Omental fat pad (tissue), 4 donors: ENCODE data around the gene AIDA. TPM values are rescaled to one million over a fixed set of nuclear protein-coding genes. Genes with fewer than 3 reads are reported as not detected.

ENCODE experiments used
- ATAC-seq: fragments of 150-250 bp; one replicate; pipeline ENCODE4 v1.9.1; 2016; ENCODE audit warnings: mild to moderate bottlenecking, moderate library complexity; ENCODE audit not compliant: low FRiP score
- DNase-seq: peaks from one replicate; pipeline ENCODE4 v3.0.0-alpha.2; 2019; ENCODE audit warnings: low spot score
- total RNA-seq, 4 donors: library from RNA; depleted of rRNA; stranded (reverse); fragments of >200 nt; gene quantifications; one replicate each; pipeline ENCODE4 v1.1.0, GENCODE V29; 2016
- TF ChIP-seq, protein P1 (sequence below), 3 donors: fragments of 450-650 bp; IDR thresholded peaks; one replicate each; pipeline ENCODE4 v1.5.1; 2016 to 2017; ENCODE audit warnings: antibody characterized with exemption in 3 of 3, mild to moderate bottlenecking in 3 of 3, moderate library complexity in 2 of 3

The AIDA gene
- total RNA-seq, 4 donors from 2014 or later, result 66.7 to 117 (median 88.4) TPM

DNA sequence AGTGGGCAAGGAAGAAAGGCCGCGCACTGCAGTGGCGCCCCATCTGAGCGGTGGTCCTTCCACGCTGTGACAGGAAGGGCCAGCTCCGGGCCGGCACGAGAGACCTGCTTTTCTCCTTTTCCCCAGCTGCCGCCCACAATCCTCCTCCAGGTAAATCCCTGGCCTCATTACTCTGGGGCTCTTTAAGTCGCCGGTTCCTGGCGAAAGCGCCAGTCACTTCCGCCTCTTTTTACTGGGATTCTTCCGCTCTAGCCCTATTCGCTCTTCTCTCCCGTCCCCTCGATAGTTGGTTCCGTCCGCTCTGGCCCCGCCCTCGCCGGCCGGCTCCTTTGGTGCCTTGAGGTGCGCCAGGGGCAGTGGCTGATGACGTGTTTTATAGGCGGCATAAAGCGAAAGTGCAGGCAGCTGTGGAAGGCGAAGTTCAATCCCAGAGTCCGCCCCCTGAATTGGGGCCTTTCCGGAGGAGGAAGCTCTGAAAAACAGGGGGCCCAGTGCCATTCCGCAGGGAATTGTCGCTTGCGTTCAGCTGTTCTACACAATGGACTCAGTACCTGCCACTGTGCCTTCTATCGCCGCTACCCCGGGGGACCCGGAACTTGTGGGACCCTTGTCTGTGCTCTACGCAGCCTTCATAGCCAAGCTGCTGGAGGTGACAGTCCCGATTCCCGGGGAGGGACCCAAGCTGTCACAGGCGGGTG, 68.2 kb downstream of the AIDA start:
- ATAC-seq (peak; percentile 100), DNase-seq (peak; percentile 82)
- TF ChIP-seq, protein P1, sequence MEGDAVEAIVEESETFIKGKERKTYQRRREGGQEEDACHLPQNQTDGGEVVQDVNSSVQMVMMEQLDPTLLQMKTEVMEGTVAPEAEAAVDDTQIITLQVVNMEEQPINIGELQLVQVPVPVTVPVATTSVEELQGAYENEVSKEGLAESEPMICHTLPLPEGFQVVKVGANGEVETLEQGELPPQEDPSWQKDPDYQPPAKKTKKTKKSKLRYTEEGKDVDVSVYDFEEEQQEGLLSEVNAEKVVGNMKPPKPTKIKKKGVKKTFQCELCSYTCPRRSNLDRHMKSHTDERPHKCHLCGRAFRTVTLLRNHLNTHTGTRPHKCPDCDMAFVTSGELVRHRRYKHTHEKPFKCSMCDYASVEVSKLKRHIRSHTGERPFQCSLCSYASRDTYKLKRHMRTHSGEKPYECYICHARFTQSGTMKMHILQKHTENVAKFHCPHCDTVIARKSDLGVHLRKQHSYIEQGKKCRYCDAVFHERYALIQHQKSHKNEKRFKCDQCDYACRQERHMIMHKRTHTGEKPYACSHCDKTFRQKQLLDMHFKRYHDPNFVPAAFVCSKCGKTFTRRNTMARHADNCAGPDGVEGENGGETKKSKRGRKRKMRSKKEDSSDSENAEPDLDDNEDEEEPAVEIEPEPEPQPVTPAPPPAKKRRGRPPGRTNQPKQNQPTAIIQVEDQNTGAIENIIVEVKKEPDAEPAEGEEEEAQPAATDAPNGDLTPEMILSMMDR (IDR thresholded peaks at IDR 0.05), result no peak

GRCh38 chr1:222643606-222643937, 68.7 kb downstream of the AIDA start:
- DNase-seq (no peak), ATAC-seq (peak; percentile 5)
- TF ChIP-seq, protein P1 (IDR thresholded peaks at IDR 0.05), result no peak

DNA sequence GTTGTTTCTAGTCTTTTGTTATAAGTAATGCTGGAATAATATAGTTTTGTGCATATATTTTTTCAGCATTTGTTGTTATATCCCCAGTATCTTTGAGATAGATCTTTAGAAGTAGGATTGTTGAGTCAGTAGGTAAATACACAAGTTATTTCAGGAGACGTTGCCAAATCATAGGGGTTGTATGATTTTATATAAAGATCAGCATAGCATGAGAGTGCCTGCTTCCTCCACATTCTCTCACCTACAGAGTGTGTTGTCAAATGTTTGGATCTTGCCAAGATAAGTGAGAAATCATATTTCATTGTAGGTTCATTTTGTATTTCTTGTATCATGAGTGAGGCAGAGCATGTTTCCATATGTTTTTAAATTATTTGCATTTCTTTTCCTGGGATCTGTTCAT, 69.8 kb downstream of the AIDA start:
- TF ChIP-seq, protein P1 (IDR thresholded peaks at IDR 0.05), result no peak
- ATAC-seq (no peak), DNase-seq (no peak)

DNA sequence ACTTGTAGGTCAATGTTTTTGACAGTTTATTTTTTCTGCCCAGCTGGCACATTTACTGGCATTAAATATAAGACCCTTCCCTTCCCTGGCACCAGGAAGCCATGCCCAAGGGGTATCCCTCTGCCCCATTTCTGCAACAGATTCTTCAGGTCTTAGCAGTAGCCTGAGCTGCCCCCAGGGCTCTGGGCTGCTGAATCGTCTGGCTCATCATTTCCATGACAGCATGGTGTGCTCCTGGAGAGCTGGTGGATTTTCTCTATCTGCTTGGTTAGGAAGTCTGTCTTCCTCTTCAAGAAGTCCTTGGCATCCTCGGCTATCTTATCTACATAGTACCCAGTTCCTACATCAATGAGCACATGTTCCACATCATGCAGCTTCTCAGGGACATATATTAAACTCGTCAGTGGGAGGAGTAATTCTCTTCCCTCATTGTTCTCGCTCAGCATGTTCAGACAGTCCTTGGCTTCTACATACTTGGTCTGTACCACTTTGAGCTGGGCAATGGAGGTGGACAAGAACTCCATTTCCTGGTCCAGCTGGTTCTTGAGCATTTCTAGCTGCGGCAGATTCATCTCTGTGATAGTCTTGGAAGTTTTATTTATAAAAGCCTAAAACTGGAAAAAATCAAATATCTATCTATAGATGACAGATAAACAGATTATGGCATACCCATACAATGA, 70.9 kb downstream of the AIDA start:
- TF ChIP-seq, protein P1 (IDR thresholded peaks at IDR 0.05), result no peak
- DNase-seq, result no peak
- no peak for ATAC-seq

DNA sequence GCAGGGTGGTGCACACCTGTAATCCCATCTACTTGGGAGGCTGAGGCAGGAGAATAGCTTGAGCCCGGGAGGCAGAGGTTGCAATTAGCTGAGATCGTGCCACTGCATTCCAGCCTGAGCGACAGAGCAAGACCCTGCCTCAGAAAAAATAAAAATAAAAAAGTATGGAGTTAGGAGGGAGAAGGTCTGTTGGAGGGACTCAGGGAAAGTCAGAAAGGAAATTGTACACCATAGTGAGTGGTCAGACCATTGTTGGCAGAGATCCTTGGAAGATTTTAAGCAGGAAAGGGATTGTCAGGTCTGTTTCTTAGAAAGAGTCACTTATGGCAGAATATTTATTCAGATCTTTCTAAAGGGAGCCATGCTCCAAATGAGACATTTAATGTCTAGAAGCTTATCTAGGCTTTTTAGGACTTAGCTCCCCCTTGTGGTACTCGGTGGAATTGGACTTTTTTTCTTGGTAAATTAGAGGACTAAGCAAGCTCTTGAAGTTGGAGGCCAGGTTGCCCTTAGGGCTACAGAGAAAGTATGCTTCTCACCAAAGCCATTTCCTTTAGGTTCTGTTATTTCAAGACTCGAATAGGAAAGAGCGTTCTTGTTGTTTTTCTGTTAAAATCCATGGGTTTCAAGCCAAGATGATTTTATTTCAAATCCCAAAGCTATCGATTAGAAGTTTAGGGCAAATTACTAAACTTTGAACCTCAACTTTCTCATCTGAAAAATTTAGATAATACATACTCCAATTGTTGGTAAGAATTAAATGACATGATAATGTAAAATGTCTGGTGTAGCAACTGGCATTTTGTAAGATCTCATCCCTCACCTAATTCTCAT, 77.9 kb downstream of the AIDA start:
- TF ChIP-seq, protein P1 (IDR thresholded peaks at IDR 0.05), result peak in 1 of 3 donors; percentile 41
- DNase-seq, result no peak
- ATAC-seq, result peak; percentile 80

GRCh38 chr1:222632749-222633148, 79.5 kb downstream of the AIDA start:
- TF ChIP-seq, protein P1 (IDR thresholded peaks at IDR 0.05), result no peak
- ATAC-seq (no peak), DNase-seq (no peak)
